ENCODE measurements around the gene ADD2. TPM values are rescaled to one million over a fixed set of nuclear protein-coding genes. Genes with fewer than 3 reads are reported as not detected.
A peak's percentile ranks its signal among the peaks of the same experiment; 100 is the strongest.

The ADD2 gene
- total and polyA plus RNA-seq, 2 experiments from 2014 or later, result 34.6 to 223 TPM

DNA sequence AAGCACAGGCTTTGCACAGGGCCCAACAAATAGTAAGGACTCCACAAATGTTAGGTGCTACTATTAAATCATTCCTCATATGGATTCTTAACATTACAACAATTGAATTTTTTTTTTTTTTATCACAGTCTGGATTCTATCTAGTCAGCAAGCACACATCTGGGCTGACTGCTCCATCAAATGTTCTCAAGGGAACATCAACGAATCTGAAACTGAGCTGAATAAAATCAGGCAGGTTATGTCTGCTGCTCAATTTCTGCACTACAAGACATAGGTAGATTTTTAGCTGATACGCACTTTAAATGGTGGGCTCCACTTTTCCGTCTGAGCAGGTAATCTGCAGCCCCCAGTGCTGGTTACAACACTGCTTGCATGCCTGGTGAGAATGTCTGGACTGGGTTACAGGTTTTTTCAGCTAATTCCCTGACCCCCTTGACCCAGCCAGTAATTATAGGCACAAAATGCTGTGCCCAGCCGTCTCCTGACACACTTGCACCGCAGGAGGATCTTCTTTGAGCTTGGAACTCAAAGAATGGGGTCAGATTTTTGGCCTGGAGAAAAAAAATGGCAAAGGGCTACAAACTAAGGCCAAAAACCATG lies 44.6 kb downstream of the ADD2 start:
- Histone ChIP-seq H3K27me3 (ENCODE audit: insufficient read depth) (no peaks in the 10 kb centered on the region), H3K27ac (ENCODE audit: low read depth) (no peak overlapping the region), H3K79me2 (replicated peaks; ENCODE audit: insufficient read depth) (peaks cover 100% of the 10 kb centered on the region), H4K20me1 (replicated peaks; ENCODE audit: insufficient read depth) (peaks cover 64% of the 10 kb centered on the region), H2AFZ (no peak overlapping the region), H3K4me2 (no peak overlapping the region), H3K4me1 (ENCODE audit: insufficient read depth) (peaks cover 30% of the 10 kb centered on the region), H3F3A (replicated peaks; ENCODE audit: low read depth) (no peaks in the 10 kb centered on the region; the same call in 1 of the 2 replicates), H3K4me3 (no peak overlapping the region), H3K36me3 (ENCODE audit: insufficient read depth) (no peaks in the 10 kb centered on the region), H3K9me2 (ENCODE audit: insufficient read depth) (peaks cover 4% of the 10 kb centered on the region; the same call in 1 of the 2 replicates)
- Mint-ChIP-seq H3K9me3 (no peaks in the 10 kb centered on the region; the same call in 2 of the 3 replicates), H3K36me3 (ENCODE audit: low read depth) (peaks cover 8% of the 10 kb centered on the region; the same call in 2 of the 3 replicates), H3K27me3 (ENCODE audit: insufficient read depth, low read depth, poor library complexity) (peaks cover 3% of the 10 kb centered on the region), H3K4me1 (peaks cover 82% of the 10 kb centered on the region), H3K27ac (0 out of 2 replicates have a peak overlapping the region, but pooled peaks have one; percentile 22), H3K4me3 (no peak overlapping the region)
- ATAC-seq, result no peak
- no peak for TF ChIP-seq POLR2AphosphoS5 (IDR thresholded peaks at IDR 0.05; ENCODE audit: low read depth)
- TF ChIP-seq ZNF331 (CRISPR knock-in tag; IDR thresholded peaks at IDR 0.05; ENCODE audit: low read depth), result no peak
- TF ChIP-seq STAT1 (IDR thresholded peaks at IDR 0.05; ENCODE audit: unreplicated experiment), result no peak
- no peak for TF ChIP-seq REST (IDR thresholded peaks at IDR 0.05; ENCODE audit: unreplicated experiment)
- no peak for TF ChIP-seq EZH2phosphoT487 (IDR thresholded peaks at IDR 0.05; ENCODE audit: unreplicated experiment)
- TF ChIP-seq, protein P1, sequence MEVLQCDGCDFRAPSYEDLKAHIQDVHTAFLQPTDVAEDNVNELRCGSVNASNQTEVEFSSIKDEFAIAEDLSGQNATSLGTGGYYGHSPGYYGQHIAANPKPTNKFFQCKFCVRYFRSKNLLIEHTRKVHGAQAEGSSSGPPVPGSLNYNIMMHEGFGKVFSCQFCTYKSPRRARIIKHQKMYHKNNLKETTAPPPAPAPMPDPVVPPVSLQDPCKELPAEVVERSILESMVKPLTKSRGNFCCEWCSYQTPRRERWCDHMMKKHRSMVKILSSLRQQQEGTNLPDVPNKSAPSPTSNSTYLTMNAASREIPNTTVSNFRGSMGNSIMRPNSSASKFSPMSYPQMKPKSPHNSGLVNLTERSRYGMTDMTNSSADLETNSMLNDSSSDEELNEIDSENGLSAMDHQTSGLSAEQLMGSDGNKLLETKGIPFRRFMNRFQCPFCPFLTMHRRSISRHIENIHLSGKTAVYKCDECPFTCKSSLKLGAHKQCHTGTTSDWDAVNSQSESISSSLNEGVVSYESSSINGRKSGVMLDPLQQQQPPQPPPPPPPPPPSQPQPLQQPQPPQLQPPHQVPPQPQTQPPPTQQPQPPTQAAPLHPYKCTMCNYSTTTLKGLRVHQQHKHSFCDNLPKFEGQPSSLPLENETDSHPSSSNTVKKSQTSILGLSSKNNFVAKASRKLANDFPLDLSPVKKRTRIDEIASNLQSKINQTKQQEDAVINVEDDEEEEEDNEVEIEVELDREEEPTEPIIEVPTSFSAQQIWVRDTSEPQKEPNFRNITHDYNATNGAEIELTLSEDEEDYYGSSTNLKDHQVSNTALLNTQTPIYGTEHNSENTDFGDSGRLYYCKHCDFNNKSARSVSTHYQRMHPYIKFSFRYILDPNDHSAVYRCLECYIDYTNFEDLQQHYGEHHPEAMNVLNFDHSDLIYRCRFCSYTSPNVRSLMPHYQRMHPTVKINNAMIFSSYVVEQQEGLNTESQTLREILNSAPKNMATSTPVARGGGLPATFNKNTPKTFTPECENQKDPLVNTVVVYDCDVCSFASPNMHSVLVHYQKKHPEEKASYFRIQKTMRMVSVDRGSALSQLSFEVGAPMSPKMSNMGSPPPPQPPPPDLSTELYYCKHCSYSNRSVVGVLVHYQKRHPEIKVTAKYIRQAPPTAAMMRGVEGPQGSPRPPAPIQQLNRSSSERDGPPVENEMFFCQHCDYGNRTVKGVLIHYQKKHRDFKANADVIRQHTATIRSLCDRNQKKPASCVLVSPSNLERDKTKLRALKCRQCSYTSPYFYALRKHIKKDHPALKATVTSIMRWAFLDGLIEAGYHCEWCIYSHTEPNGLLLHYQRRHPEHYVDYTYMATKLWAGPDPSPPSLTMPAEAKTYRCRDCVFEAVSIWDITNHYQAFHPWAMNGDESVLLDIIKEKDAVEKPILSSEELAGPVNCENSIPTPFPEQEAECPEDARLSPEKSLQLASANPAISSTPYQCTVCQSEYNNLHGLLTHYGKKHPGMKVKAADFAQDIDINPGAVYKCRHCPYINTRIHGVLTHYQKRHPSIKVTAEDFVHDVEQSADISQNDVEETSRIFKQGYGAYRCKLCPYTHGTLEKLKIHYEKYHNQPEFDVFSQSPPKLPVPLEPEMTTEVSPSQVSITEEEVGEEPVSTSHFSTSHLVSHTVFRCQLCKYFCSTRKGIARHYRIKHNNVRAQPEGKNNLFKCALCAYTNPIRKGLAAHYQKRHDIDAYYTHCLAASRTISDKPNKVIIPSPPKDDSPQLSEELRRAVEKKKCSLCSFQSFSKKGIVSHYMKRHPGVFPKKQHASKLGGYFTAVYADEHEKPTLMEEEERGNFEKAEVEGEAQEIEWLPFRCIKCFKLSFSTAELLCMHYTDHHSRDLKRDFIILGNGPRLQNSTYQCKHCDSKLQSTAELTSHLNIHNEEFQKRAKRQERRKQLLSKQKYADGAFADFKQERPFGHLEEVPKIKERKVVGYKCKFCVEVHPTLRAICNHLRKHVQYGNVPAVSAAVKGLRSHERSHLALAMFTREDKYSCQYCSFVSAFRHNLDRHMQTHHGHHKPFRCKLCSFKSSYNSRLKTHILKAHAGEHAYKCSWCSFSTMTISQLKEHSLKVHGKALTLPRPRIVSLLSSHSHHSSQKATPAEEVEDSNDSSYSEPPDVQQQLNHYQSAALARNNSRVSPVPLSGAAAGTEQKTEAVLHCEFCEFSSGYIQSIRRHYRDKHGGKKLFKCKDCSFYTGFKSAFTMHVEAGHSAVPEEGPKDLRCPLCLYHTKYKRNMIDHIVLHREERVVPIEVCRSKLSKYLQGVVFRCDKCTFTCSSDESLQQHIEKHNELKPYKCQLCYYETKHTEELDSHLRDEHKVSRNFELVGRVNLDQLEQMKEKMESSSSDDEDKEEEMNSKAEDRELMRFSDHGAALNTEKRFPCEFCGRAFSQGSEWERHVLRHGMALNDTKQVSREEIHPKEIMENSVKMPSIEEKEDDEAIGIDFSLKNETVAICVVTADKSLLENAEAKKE (CRISPR knock-in tag; IDR thresholded peaks at IDR 0.05), result no peak
- no peak for TF ChIP-seq CREB1 (CRISPR knock-in tag; IDR thresholded peaks at IDR 0.05; ENCODE audit: low read depth)
- TF ChIP-seq EZH2 (IDR thresholded peaks at IDR 0.05; ENCODE audit: low read depth, unreplicated experiment), result no peak
- TF ChIP-seq, protein P2, sequence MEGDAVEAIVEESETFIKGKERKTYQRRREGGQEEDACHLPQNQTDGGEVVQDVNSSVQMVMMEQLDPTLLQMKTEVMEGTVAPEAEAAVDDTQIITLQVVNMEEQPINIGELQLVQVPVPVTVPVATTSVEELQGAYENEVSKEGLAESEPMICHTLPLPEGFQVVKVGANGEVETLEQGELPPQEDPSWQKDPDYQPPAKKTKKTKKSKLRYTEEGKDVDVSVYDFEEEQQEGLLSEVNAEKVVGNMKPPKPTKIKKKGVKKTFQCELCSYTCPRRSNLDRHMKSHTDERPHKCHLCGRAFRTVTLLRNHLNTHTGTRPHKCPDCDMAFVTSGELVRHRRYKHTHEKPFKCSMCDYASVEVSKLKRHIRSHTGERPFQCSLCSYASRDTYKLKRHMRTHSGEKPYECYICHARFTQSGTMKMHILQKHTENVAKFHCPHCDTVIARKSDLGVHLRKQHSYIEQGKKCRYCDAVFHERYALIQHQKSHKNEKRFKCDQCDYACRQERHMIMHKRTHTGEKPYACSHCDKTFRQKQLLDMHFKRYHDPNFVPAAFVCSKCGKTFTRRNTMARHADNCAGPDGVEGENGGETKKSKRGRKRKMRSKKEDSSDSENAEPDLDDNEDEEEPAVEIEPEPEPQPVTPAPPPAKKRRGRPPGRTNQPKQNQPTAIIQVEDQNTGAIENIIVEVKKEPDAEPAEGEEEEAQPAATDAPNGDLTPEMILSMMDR (conservative IDR thresholded peaks at IDR 0.05; ENCODE audit: low read depth in 2 of 2), result no peak
- TF ChIP-seq, protein P3, sequence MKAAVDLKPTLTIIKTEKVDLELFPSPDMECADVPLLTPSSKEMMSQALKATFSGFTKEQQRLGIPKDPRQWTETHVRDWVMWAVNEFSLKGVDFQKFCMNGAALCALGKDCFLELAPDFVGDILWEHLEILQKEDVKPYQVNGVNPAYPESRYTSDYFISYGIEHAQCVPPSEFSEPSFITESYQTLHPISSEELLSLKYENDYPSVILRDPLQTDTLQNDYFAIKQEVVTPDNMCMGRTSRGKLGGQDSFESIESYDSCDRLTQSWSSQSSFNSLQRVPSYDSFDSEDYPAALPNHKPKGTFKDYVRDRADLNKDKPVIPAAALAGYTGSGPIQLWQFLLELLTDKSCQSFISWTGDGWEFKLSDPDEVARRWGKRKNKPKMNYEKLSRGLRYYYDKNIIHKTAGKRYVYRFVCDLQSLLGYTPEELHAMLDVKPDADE (IDR thresholded peaks at IDR 0.05), result no peak
- TF ChIP-seq JUNB (IDR thresholded peaks at IDR 0.05; ENCODE audit: unreplicated experiment), result no peak
- no peak for TF ChIP-seq ZNF114 (CRISPR knock-in tag; IDR thresholded peaks at IDR 0.05)
- TF ChIP-seq NANOG (IDR thresholded peaks at IDR 0.05; ENCODE audit: borderline replicate concordance), result no peak
- no peak for DNase-seq (ENCODE audit: low spot score)

All from GM23338 (cell line).